Raji (cell line): ENCODE measurements around the gene TMEM45B.

Experiments used
- POLR2A ChIP-seq: IDR thresholded peaks from 2 replicates; pipeline ENCODE4 v1.6.1; 2011; ENCODE audit warnings: low read depth, low read length, control low read depth; ENCODE audit not compliant: insufficient read depth

The TMEM45B gene

GRCh38 chr11:129798212-129798611, 17.4 kb upstream of the TMEM45B start:
- TF ChIP-seq POLR2A = no peak

- TF ChIP-seq POLR2A = no peak
Measured at GRCh38 chr11:129800655-129801054, 15.0 kb upstream of the TMEM45B start.

- no peak for TF ChIP-seq POLR2A
Measured at GRCh38 chr11:129803533-129803932, 12.1 kb upstream of the TMEM45B start.

- no peak for TF ChIP-seq POLR2A
Measured at GRCh38 chr11:129804012-129804411, 11.6 kb upstream of the TMEM45B start.

- TF ChIP-seq POLR2A = no peak
Measured at GRCh38 chr11:129813231-129813791, 2.3 kb upstream of the TMEM45B start.

- TF ChIP-seq POLR2A = no peak
Measured at GRCh38 chr11:129814244-129815014, 1.2 kb upstream of the TMEM45B start.

GRCh38 chr11:129817534-129818051, 1.9 kb downstream of the TMEM45B start:
- TF ChIP-seq POLR2A = no peak

GRCh38 chr11:129819237-129819636, 3.6 kb downstream of the TMEM45B start:
- no peak for TF ChIP-seq POLR2A

GRCh38 chr11:129825380-129825779, 9.7 kb downstream of the TMEM45B start:
- no peak for TF ChIP-seq POLR2A

GRCh38 chr11:129828301-129828836, 12.7 kb downstream of the TMEM45B start:
- no peak for TF ChIP-seq POLR2A

GRCh38 chr11:129836979-129837378, 21.3 kb downstream of the TMEM45B start:
- TF ChIP-seq POLR2A = no peak

- TF ChIP-seq POLR2A = no peak
Measured at GRCh38 chr11:129840236-129840635, 24.6 kb downstream of the TMEM45B start.

- no peak for TF ChIP-seq POLR2A
Measured at GRCh38 chr11:129842138-129842537, 26.5 kb downstream of the TMEM45B start.

- TF ChIP-seq POLR2A = no peak
Measured at GRCh38 chr11:129846508-129847335, 31.1 kb downstream of the TMEM45B start.

- TF ChIP-seq POLR2A = no peak
Measured at GRCh38 chr11:129849447-129850130, 33.9 kb downstream of the TMEM45B start.
